OCI-LY7 (cell line): ENCODE measurements around the gene ZDHHC14. TPM values are rescaled to one million over a fixed set of nuclear protein-coding genes. Genes with fewer than 3 reads are reported as not detected.
"Not testable (repeated sequence)": the region's sequence is repeated elsewhere in the genome, so short reads cannot be mapped to it uniquely, and the experiment has no call there.

Experiments used
- BruUV-seq: library from RNA; stranded (reverse); fragments of 400-500 nt; replicated peaks from 2 replicates; lab custom pipeline; 2021; lab: Mats Ljungman, UMichigan
- CTCF ChIA-PET: fragments of 300-600 bp; sonication (Branson Sonifier 250); formaldehyde crosslinking; loops from one replicate; lab custom pipeline; 2022; ENCODE audit warnings: antibody characterized with exemption; ENCODE audit not compliant: unreplicated experiment; lab: Charles Lee
- POLR2A ChIA-PET: fragments of 300-600 bp; sonication (Branson Sonifier 250); formaldehyde crosslinking; loops from one replicate; lab custom pipeline; 2022; ENCODE audit warnings: antibody characterized with exemption; lab: Charles Lee
- DNase-seq: peaks from one replicate; pipeline ENCODE4 v3.0.0-alpha.2; 2015; ENCODE audit warnings: low spot score
- H2AFZ ChIP-seq: fragments of 200-600 bp; sonication (generic), shearing (Covaris generic); 2 replicates; pipeline ENCODE4 v1.6.1; 2014; ENCODE audit warnings: mild to moderate bottlenecking, antibody characterized with exemption, low read length, moderate library complexity
- H3K27ac ChIP-seq: fragments of 200-600 bp; sonication (generic); 2 replicates; pipeline ENCODE4 v1.5.1; 2014; ENCODE audit warnings: mixed run types, low read depth, mild to moderate bottlenecking, moderate library complexity, low read length, inconsistent platforms; ENCODE audit not compliant: poor library complexity, severe bottlenecking
- H3K36me3 ChIP-seq: fragments of 200-600 bp; sonication (generic); 2 replicates; pipeline ENCODE4 v1.6.1; 2014; ENCODE audit warnings: mild to moderate bottlenecking, antibody characterized with exemption, low read length, moderate library complexity, mixed read lengths; ENCODE audit not compliant: insufficient read depth
- H3K4me1 ChIP-seq: fragments of 200-600 bp; sonication (generic); 2 replicates; pipeline ENCODE4 v1.5.1; 2014; ENCODE audit warnings: mild to moderate bottlenecking, low read length; ENCODE audit not compliant: insufficient read depth, poor library complexity, severe bottlenecking
- H3K4me2 ChIP-seq: fragments of 200-600 bp; sonication (generic); 2 replicates; pipeline ENCODE4 v1.6.1; 2014; ENCODE audit warnings: mild to moderate bottlenecking, low read length
- H3K4me3 ChIP-seq: fragments of 200-600 bp; sonication (generic); 2 replicates; pipeline ENCODE4 v1.5.1; 2014; ENCODE audit warnings: mild to moderate bottlenecking, low read depth, low read length; ENCODE audit not compliant: poor library complexity, severe bottlenecking
- H3K79me2 ChIP-seq: fragments of 200-600 bp; sonication (generic); 2 replicates; pipeline ENCODE4 v1.6.1; 2016; ENCODE audit warnings: low read depth, mild to moderate bottlenecking, low read length, moderate library complexity, mixed read lengths; ENCODE audit not compliant: insufficient read depth
- H3K9me2 ChIP-seq: fragments of 200-600 bp; sonication (generic); 2 replicates; pipeline ENCODE4 v1.6.1; 2016; ENCODE audit warnings: mild to moderate bottlenecking, low read length, mixed read lengths; ENCODE audit not compliant: insufficient read depth
- H3K9me3 ChIP-seq: fragments of 200-600 bp; sonication (generic); 2 replicates; pipeline ENCODE4 v1.6.1; 2014; ENCODE audit warnings: mild to moderate bottlenecking, mixed run types, low read length, mixed read lengths
- H4K20me1 ChIP-seq: fragments of 200-600 bp; sonication (generic); 2 replicates; pipeline ENCODE4 v1.6.1; 2014; ENCODE audit warnings: mild to moderate bottlenecking, antibody characterized with exemption, low read length, moderate library complexity, mixed read lengths; ENCODE audit not compliant: insufficient read depth
- CTCF ChIP-seq: fragments of 200-600 bp; sonication (generic); conservative IDR thresholded peaks from 2 replicates; pipeline ENCODE4 v1.5.1; 2014; ENCODE audit warnings: mild to moderate bottlenecking, antibody characterized with exemption, low read length, moderate library complexity, mixed read lengths
- EZH2phosphoT487 ChIP-seq: fragments of 200-600 bp; sonication (generic); IDR thresholded peaks from 2 replicates; pipeline ENCODE4 v1.6.1; 2018; ENCODE audit warnings: low read depth, borderline replicate concordance, mild to moderate bottlenecking, mixed run types, antibody characterized with exemption, low read length, moderate library complexity, mixed read lengths
- intact Hi-C: fragments of 100-400 bp; cut with micrococcal nuclease; formaldehyde crosslinking; loops from one replicate; pipeline ENCODE4 v1.10.0; 2022; ENCODE audit not compliant: unreplicated experiment
- total RNA-seq, 2 experiments: library from RNA; depleted of rRNA in 1 of 2; stranded (reverse); fragments of >200 nt in 1 of 2; shearing (Covaris generic) in 1 of 2; gene quantifications; 2 replicates each; pipeline ENCODE4 v1.2.3, GENCODE V29; 2014 to 2022

Gene ZDHHC14
- total RNA-seq, 2 experiments from 2014 or later, result 0.69 to 3.0 TPM

DNA sequence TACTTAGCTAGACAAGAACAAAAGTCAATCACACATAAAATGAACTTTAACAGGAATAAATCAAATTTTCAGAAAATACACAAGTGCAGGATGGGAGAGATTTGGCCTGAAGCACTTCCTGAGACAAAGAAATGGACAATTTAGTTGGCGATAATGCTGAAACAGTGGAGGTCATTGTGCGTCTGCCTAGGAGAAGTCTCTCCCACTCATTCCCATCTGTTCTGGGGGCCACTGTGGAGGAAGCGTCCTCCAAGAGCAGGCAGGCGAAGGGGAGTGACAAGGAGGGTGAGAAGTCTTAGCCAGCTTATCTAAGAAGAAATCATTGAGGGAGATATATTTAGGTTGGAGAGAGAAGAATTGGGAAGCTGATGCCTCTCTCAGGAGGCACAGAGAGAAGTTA is 47.5 kb upstream of the ZDHHC14 start:
- intact Hi-C loops, result no loop called here
- BruUV-seq, result no TSS peak
- Histone ChIP-seq H3K9me3 (no peaks in the 10 kb centered on the region), H3K4me2 (no peak overlapping the region), H3K4me3 (no peak overlapping the region), H3K9me2 (no peaks in the 10 kb centered on the region), H3K36me3 (no peaks in the 10 kb centered on the region), H3K79me2 (no peaks in the 10 kb centered on the region), H2AFZ (no peak overlapping the region), H3K27ac (no peak overlapping the region), H4K20me1 (no peaks in the 10 kb centered on the region), H3K4me1 (no peaks in the 10 kb centered on the region)
- TF ChIP-seq EZH2phosphoT487 (no peak), CTCF (no peak)
- ChIA-PET CTCF (no interaction called here), POLR2A (interaction anchor here (0.6 to 1.1 kb wide), 3 partner anchors 10 to 771 kb away, joined by 3 to 5 read pairs (median 3); partner anchors contain the start of gene TMEM242)
- DNase-seq, result no peak

- DNase-seq, result no peak
- Histone ChIP-seq H3K4me3 (no peak overlapping the region), H3K9me3 (no peaks in the 10 kb centered on the region), H4K20me1 (no peaks in the 10 kb centered on the region), H2AFZ (no peak overlapping the region), H3K36me3 (no peaks in the 10 kb centered on the region), H3K4me2 (no peak overlapping the region), H3K79me2 (no peaks in the 10 kb centered on the region), H3K9me2 (no peaks in the 10 kb centered on the region), H3K27ac (no peak overlapping the region), H3K4me1 (no peaks in the 10 kb centered on the region)
- intact Hi-C loops, result no loop called here
- CTCF ChIA-PET, result no interaction called here
- no TSS peak for BruUV-seq
- no peak for TF ChIP-seq EZH2phosphoT487
- no peak for TF ChIP-seq CTCF
- POLR2A ChIA-PET, result interaction anchor here (0.6 to 0.8 kb wide), 3 partner anchors 10 to 772 kb away, joined by 3 to 5 read pairs (median 3); no protein-coding TSS in a partner anchor
Measured at GRCh38 chr6:157333956-157334355, 47.0 kb upstream of the ZDHHC14 start.

DNA sequence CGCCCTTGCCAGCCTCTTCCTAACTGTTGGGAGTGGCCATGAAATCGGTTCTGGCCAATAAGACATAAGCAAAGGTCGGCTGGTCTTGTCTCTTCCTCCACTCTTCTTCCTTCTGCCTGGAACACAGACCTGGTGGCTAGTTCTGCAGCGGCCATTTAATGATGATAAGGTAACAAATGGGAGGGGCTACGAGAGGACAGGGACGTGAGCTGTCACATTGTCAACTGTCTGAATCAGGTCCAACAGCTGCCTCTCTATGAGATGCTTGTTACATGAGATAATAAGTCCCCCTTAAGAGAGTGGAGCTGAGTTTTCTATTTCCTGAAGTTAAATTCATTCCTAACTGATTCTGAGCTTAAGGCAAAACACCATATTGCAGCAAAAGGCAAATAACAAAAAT is 45.2 kb upstream of the ZDHHC14 start:
- no peak overlapping the region for H2AFZ ChIP-seq
- ChIA-PET CTCF (no interaction called here), POLR2A (interaction anchor here (1.3 kb wide), 1 partner anchor 12 kb away, joined by 4 read pairs; no protein-coding TSS in a partner anchor)
- no peaks in the 10 kb centered on the region for H3K79me2 ChIP-seq
- no peaks in the 10 kb centered on the region for H4K20me1 ChIP-seq
- H3K9me3 ChIP-seq, result no peaks in the 10 kb centered on the region
- DNase-seq, result no peak
- H3K36me3 ChIP-seq, result no peaks in the 10 kb centered on the region
- BruUV-seq, result no TSS peak
- no peak overlapping the region for H3K4me2 ChIP-seq
- H3K4me3 ChIP-seq, result no peak overlapping the region
- intact Hi-C loops, result no loop called here
- H3K4me1 ChIP-seq, result no peaks in the 10 kb centered on the region
- no peak overlapping the region for H3K27ac ChIP-seq
- no peak for TF ChIP-seq CTCF
- no peak for TF ChIP-seq EZH2phosphoT487
- no peaks in the 10 kb centered on the region for H3K9me2 ChIP-seq

DNA sequence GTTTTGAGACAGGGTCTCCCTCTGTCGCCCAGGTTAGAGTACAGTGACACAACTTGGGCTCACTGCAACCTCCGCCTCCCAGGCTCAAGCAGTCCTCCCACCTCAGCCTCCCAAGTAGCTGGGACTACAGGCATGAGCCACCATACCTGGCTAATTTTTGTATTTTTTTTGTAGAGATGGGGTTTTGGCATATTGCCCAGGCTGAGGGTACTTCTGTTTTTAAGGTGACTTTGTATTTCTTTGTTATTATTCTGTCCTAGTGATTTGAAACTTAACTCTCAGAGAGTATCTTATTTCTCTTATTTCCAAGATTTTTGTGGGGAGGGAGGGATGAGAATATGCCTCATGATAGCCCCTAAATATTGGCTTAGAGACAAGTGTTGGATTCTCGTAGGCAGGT is 43.7 kb upstream of the ZDHHC14 start:
- H3K9me3 ChIP-seq, H3K4me2 ChIP-seq, H3K79me2 ChIP-seq, DNase-seq, H4K20me1 ChIP-seq, CTCF ChIA-PET, H3K36me3 ChIP-seq, H3K9me2 ChIP-seq, POLR2A ChIA-PET, BruUV-seq, H3K4me3 ChIP-seq, H2AFZ ChIP-seq, H3K4me1 ChIP-seq, intact Hi-C loops, H3K27ac ChIP-seq: not testable (repeated sequence)
